Stimulated activated CD4-positive, alpha-beta T cell treated with anti-CD3 and anti-CD28 coated beads, Interleukin-12 subunit alpha, Interleukin-12 subunit beta, amount 100 ng/mL, for 48 hours (primary cell): ENCODE data around the gene ESRP2.

Source experiments
- DNase-seq, 3 donors: peaks; one replicate each; pipeline ENCODE4 v3.0.0-alpha.2; 2020; ENCODE audit warnings: low read depth in 2 of 3, low spot score in 1 of 3

The ESRP2 gene

DNA sequence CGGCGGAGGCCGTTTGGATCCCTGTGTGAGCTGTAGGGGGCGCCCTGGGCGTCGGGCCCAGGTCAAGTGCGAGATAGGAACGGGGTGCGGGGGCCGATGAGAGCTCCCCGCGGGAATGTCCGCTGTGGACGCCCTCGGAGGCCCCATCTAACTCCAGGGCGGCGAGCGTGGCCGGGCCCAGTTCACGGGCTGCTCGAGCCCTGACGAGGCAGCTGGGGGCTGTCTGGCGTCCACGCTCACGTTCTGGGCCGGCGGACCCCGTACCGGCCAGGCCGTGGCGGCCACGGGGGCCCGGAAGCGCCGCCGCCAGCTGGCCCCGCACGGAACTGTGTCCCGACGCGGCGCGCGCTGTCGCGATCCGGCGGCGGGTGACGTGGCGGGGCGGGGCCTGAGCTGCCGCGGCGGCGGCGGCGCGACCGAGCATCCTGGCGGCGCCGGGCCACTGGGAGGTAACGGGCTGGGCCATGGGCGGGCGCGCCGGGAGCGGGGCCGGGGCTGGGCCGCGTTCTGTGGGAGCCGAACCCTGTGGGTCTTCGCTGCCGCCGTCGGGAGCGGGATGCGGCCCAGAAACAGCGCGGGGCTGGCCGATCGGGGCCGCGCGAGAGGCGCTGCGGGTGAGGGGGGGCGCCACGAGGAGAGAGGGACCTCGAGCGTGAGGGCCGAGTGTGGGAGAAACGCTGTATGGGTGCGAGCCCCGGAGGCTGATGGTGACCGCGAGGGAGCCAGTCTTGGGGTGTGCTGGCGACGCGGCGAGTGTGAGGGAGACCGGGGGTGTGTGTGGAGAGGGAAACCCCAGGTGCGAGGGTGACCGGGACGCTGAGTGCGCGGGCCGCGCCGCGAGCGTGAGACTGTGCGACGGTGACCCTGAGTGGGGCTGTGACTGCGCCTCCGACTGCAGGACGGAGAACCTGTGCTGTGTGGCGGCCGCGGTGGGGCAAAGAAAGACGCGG lies 28.5 kb upstream of the ESRP2 start, which contains the start of gene SLC7A6:
SLC7A6 (plus strand) TSS at position 399 of the 950 bp plus-strand sequence. CDS start 10,201 bp downstream, outside the sequence.
- DNase-seq: peak; percentile 79 to 84 (median 82)

DNA sequence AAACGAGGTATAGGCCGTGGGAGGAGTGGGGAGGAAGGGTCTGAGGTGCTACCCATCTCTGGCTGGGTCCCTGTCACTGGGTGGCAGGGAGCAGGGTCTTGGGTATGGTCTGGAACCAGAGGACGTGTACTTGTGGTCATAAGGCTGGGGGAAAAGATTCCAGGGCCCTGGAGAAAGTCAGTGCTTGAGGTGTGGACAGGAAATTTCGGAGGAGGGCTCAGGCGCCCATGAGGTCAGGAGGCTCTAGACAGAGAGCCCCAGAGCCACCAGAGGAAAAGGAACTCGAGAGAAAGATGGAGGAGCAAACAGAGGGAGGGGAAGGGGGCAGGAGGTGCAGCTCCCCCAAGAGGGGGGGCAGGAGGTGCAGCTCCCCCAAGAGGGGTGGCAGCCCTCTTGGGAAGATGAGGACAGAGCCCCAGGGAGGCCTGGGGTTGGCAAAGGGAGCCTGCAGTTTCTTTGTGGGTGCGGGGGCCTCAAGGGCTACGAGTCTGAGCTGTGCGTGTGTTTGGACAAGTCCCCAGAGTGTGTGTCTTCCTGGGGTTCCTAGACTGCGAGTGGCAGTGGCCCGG lies 27.7 kb upstream of the ESRP2 start:
- DNase-seq: no peak

DNA sequence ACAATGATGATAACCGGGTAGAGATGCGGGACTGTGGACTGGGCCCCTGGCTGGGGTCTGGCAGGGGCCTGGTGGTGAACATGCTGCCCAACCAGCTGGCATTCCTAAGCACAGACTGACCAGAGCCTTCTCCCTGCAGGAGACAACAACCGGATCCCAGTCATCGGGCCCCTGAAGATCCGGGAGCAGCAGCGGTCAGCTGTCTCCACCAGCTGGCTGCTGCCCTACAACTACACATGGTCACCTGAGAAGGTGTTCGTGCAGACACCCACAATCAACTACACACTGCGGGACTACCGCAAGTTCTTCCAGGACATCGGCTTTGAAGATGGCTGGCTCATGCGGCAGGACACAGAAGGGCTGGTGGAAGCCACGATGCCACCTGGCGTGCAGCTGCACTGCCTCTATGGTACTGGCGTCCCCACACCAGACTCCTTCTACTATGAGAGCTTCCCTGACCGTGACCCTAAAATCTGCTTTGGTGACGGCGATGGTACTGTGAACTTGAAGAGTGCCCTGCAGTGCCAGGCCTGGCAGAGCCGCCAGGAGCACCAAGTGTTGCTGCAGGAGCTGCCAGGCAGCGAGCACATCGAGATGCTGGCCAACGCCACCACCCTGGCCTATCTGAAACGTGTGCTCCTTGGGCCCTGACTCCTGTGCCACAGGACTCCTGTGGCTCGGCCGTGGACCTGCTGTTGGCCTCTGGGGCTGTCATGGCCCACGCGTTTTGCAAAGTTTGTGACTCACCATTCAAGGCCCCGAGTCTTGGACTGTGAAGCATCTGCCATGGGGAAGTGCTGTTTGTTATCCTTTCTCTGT lies 23.3 kb upstream of the ESRP2 start:
- DNase-seq: no peak

DNA sequence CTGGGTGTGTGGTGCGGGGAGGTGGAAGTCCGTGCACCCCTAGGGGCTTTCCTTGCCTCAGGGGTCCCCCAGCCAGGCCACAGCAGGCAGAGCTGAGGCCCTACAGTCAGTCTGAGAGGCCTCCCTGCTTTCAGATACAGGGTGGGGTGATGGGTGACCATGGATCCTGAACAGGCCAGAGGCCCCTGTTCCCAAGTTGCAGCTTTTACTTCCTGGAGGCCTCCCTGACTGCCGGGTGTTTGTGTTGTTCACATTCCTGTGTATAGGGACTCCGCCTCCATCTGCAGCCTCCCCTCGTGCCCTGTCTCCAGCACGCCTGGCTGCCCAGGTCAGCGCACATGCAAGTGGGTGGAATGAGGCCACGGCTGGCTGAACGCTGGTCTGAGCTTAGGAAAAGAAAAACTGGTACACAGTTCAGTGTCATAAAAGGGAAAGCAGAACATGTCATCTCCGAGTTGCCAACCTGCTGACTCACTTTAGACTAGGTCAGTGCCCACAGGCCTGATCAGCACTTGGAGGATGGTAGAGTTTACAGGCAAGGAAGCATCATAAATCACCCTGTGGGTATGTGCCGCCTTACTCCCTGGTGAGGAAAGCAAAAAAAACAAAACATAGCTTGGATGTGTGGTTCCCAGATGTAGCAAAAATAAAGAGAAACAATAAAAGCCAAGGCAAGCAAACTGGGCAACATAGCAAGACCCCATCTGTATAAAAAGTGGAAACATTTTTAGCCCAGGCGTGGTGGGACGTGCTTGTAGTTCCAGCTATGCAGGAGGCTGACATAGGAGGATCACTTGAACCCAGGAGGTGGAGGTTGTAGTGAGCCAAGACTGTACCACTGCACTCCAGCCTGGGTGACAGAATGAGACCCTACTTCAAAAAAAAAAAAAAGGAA lies 22.2 kb upstream of the ESRP2 start:
- no peak for DNase-seq

DNA sequence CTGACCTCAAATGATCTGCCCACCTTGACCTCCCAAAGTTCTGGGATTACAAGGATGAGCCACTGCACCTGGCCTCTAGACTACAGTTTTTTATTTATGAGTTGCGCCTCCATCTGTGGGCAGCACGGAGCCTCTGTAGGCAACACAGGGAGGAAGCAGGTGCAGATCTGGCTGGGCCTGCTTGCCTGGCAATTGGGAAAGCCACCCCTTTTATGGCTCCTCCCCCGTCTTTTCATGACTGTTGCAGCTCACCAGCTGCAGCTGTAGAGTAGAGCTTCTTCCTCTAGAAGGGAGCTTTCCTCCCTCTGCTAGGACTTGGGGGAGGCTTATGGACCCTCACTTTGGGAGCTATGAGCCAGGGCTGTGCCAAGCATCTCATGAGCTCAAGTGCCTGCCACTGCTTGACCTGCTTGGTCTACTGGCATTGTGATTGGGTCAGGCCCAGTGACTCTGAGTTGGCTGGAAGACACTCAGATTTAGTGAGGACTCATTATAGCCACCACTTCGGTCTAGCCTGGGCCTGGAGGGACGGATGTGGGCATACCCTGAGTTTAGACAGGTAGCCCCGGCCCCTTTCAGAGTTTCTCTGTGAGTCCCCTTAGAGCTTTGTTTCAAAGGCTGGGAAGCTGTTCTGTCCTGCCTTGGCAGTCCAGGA lies 21.5 kb upstream of the ESRP2 start:
- DNase-seq: no peak

DNA sequence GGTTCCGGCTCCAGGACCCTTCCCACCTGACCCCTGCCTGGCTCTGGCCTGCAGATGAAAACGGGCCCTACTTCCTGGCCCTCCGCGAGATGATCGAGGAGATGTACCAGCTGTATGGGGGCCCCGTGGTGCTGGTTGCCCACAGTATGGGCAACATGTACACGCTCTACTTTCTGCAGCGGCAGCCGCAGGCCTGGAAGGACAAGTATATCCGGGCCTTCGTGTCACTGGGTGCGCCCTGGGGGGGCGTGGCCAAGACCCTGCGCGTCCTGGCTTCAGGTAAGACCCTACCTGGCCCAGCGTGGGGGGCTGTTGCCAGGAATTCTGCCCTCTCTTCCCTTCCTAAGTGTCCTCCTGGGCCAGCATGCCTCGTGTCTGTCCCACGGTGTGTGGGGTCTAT lies 19.8 kb upstream of the ESRP2 start:
- DNase-seq: no peak

DNA sequence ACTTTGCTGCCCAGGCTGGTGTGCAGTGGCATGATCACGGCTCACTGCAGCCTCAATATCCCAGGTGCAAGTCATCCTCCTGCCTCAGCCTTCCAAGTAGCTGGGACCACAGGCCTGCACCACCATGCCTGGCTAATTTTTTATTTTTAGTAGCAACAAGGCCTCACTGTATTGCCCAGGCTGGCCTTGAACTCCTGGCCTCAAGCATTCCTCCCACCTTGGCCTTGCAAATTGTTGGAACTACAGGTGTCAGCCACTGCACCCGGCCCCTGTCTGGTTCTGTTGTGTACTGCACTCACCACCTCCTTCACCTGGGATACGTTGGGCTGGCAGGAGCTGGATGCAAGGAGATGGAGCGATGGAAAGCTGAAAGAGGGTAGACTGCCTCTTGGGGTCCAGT lies 17.8 kb upstream of the ESRP2 start:
- no peak for DNase-seq

DNA sequence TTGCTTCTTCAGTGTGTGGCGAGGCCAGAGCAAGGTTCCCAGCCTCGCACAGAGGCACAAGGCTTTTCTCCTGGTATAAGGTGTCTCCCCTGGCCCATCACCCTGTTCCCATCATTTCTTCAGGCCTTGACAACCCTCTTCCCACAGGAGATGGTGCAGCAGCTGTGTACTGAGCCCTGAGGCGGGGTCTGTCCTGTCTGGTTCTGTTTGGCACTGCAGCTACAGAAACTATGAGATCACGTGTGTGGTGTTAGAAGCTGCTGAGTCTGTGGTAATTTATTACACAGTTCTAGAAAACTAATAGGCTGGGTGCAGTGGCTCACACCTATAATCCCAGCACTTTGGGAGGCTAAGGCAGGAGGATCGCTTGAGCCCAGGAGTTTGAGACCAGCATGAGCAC lies 16.5 kb upstream of the ESRP2 start:
- DNase-seq: no peak

DNA sequence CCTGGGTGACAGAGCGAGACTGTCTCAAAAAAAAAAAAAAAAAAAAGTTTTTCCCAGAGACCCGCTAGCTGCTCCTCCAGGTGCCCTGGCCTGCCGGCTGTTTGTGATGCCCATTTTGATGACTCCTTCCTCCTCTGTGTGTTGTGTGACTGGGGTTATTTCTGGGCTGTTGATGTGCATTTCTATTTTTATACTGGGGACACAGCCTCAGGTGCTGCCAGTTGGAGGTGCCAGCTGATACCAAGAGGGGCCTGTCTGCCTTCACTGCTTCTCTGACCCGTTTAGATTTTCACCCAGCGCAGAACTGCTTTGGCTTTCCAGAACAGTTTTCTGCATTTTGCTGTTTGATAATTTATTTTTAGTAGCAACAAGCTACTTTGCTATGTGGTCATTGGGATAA lies 15.9 kb upstream of the ESRP2 start:
- no peak for DNase-seq

DNA sequence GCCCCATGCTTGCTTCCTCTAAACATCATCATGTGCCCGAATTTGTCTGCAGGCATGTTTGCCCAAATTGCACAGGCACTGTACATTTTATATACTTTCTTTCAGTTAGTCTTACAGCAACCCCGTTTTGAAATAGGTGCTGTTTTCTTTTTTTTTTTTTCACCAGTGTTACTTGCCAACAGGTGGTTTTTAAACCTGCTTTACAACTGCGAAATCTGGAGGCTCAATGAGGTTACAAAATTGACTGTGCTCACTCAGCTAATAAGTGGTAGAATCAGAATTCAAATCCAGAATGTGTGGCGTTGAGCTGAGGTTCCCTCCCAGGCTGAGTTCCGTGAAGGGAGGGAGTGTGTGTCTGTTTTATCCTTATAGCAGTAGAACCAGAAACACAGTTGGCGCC lies 15.0 kb upstream of the ESRP2 start:
- DNase-seq: no peak

DNA sequence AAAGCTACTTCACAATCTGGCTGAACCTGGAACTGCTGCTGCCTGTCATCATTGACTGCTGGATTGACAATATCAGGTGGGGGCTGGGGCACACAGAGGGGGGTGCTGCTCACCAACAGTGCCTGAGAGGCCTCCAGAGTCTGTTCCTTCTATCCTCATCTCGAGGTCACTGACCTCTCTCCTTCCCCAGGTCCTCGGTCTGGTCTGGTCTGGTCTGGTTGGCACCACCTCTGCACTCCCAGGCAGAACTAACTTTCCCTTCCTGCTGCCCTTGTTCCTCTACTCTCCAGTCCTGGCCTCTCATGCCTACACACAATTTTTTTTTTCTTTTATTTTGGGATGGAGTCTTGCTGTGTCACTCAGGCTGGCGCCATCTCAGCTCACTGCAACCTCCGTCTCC lies 13.4 kb upstream of the ESRP2 start:
- no peak for DNase-seq

DNA sequence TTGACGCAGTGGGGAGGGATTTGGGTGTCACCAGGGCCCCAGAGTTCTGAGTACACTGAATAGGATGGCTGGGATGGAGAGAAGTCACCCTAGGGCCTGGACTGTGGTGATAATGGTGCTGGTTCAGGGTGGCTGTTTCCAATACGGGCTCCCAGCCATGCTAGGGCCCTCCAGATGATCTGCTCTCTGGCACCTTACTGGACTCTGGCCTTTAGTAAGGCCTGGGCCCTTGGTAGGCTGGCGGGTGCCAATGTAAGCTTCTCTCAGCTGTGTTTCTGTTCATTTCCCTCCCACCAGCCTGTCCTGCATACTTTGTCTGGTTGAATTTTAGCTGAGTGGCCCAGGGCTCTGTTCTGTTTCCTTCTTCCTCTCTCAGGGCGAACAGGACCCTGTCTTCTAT lies 12.0 kb upstream of the ESRP2 start:
- no peak for DNase-seq

DNA sequence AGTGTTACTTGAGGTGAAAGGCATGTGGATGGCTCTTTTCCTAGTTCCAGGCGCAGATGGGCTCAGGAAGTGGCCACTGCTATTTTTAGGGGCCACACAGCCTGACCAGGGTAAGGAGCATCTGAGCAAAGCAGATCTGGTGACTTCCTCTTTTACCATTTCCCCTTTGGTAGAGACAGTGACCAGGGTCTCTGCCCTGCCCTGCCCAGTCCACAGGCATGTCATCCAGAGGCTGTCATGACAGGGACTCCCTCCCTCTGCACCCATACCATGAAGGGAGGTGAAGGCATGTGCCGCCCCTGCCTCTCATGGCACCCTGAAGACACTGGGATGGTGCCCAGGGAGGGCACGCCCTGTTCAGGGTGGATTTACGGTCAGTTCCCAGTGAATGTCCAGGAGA lies 11.5 kb upstream of the ESRP2 start:
- no peak for DNase-seq

DNA sequence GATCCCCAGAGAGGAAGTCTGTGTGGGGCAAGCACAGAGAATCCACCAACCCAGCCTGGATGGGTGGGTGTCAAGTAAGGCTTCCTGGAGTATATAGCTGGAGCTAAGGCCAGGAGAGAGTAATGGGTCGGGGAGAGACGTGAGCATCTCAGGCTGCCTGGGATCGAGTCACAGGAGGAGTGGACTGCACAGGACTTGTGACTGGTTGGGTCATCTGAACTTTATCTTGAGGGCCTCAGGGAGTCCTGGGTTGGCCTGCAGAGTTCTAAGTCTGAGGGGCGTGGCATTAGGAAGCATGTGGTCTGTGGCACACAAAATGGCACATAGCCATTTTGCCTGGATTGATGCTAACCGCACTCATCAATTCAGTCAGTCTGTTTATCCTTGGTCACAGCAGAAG lies 10.7 kb upstream of the ESRP2 start:
- no peak for DNase-seq

DNA sequence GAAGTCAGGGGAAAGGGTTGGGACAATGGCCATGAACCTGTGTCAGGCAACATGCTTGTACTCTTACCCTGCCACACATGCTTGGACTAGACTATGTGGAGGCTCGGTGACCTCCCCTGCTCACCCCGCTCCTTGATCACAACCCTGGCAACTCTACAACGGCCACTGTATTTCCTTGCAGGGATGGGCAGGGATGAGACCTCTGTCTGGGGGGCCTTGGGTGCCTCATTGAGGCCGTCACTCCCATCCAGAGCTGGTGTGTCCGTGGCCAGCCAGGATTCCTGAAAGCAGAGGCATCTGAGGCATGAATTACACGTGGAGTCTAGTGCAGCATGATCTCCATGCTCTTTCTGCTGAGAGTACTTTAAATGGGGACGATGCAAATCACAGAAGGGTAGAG lies 10.2 kb upstream of the ESRP2 start:
- no peak for DNase-seq

DNA sequence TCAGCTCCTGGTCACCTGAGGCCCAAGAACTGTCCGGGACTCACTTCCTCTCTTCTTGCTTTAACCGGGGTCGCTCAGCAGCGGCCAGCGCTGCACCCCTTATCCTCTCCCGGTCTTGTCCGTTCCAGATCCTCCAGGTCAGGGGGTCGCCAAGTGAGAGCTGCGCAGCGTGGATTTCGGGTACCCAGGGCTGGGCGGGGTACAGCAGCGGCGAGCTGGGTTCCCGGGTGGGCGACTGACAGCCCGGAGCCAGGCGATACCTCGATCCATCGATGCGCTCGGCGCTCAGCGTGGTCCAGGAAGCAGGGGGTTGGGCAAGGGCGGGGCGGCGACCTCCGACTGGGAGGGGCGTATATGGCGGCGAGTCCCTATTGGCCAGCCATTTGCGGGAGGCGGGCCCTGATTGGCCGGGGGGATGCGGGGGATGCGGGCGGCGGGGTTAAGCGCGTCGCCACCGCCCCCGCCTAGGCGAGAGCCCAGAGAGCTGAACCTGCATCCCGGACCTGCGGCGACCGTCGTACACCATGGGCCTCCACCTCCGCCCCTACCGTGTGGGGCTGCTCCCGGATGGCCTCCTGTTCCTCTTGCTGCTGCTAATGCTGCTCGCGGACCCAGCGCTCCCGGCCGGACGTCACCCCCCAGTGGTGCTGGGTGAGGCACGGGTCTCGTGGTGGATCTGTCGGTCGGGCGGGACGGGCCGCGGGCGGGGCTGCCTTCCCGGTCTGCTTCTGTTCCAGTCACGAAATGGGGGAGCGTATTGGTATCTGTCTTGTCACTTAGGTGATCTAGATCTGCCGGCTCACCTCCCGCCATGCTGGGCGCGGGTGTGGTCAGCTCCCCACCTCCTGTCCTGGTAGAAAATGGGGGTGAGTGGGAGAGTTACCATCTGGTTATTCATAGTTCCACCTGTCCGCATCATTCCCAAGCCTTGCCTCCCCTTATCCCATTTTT lies 9.3 kb upstream of the ESRP2 start, which contains the start of gene PLA2G15:
PLA2G15 (plus strand) TSS at position 471 of the 951 bp plus-strand sequence; CDS start at position 525, 54 bp downstream.
- peak; percentile 96 to 98 (median 96) for DNase-seq

DNA sequence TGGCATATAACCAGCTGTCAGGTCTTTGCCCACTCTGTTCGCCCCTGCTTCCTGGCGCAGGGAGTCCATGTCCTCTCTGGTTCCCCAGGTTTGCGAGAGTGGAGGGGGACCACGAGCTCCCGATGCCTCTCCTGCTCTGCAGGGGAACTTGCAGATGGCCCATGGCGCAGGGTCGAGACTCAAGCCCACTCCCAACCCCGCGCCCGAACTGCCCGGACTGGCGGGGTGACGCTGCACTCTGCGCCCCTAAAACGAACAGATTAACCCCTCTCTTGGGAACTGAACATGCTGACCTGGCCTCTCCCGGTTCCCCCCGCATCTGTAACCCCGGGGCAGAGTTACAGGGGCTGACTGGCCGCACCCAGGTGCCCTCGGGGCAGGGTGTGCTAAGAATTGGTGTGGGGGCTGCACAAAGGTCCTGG lies 8.6 kb upstream of the ESRP2 start:
- DNase-seq: no peak

DNA sequence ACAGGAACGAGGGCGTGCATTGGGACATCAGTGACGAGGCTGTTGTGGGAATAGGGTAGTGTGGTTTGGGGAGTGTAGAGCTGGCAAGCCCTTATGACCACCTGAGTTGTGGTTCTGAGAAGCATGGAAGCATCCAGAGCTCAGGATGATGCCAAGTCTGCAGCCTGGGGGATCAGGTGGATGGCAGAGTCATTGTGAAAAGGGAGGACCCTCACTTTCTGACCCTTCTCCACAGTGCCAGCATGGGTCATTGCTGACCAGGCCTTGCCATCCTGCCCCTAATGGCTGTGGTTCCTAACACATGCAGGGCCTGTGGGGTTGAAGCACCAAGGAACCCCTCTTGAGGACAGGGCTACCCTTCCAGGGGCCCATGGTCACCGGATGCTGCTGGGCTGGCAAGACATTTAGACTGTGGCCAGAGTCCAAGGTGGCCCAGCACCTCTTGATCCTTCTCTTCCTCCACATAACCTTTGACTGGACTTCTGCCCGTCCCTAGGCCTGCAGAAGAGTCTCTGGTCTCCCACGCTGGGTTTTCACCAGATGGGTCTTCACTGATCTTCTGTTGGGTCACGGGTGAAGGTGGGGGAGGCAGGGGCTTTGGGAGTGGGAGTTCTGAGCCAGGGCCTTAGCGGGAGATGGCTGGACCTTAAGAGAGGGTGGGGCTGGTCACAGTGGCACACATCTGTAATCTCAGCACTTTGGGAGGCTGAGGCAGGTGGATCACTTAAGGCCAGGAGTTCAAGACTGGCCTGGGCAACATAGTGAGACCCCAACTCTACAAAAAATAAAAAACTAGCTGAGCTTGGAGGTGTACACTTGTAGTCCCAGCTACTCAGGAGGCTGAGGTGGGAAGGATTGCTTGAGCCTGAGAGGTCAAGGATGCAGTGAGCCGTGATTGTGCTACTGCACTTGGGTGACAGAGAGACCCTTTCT lies 7.3 kb upstream of the ESRP2 start:
- no peak for DNase-seq
